ENCODE measurements around the gene GLRX. TPM values are rescaled to one million over a fixed set of nuclear protein-coding genes. Genes with fewer than 3 reads are reported as not detected.

The GLRX gene
- total RNA-seq, 1 experiment from 2014 or later = 27.3 TPM

- TF ChIP-seq CTCF (conservative IDR thresholded peaks at IDR 0.05; ENCODE audit: low read depth, low read length) (no peak), EZH2 (IDR thresholded peaks at IDR 0.05; ENCODE audit: borderline replicate concordance, low read depth, low read length, poor library complexity, severe bottlenecking) (no peak)
Measured at GRCh38 chr5:95868136-95868535, 45.6 kb upstream of the GLRX start.

GRCh38 chr5:95866435-95867040, 44.0 kb upstream of the GLRX start:
- POLR2A ChIA-PET (ENCODE audit: low non-redundant PET) = no interaction called here
- CTCF ChIA-PET = no interaction called here
- H3K27me3 ChIP-seq (replicated peaks; ENCODE audit: insufficient read depth, low read depth, low read length, poor library complexity) = no peaks in the 10 kb centered on the region
- H3K4me3 ChIP-seq (ENCODE audit: low read depth, low read length, poor library complexity, severe bottlenecking) = no peak overlapping the region
- peaks cover 16% of the 10 kb centered on the region for H3K4me1 ChIP-seq (ENCODE audit: insufficient read depth, low read length, poor library complexity, severe bottlenecking)
- DNase-seq (ENCODE audit: low spot score) = no peak
- H3K27ac ChIP-seq (ENCODE audit: low read depth, low read length, poor library complexity, severe bottlenecking) = no peak overlapping the region
- no peak for TF ChIP-seq CTCF (conservative IDR thresholded peaks at IDR 0.05; ENCODE audit: low read depth, low read length)
- TF ChIP-seq EZH2 (IDR thresholded peaks at IDR 0.05; ENCODE audit: borderline replicate concordance, low read depth, low read length, poor library complexity, severe bottlenecking) = no peak
- BruUV-seq (replicated peaks) = no TSS peak
- no peaks in the 10 kb centered on the region for H3K36me3 ChIP-seq (ENCODE audit: insufficient read depth, low read length, poor library complexity, severe bottlenecking)
- H3K9me3 ChIP-seq (ENCODE audit: low read depth, low read length, poor library complexity, severe bottlenecking) = no peaks in the 10 kb centered on the region
- intact Hi-C loops (cut with micrococcal nuclease; ENCODE audit: unreplicated experiment) = no loop called here

More at GRCh38 chr5:95868136-95868535, 45.6 kb upstream of the GLRX start:
- DNase-seq (ENCODE audit: low spot score) = no peak
- POLR2A ChIA-PET (ENCODE audit: low non-redundant PET) = no interaction called here
- Histone ChIP-seq H3K36me3 (ENCODE audit: insufficient read depth, low read length, poor library complexity, severe bottlenecking) (no peaks in the 10 kb centered on the region), H3K27me3 (replicated peaks; ENCODE audit: insufficient read depth, low read depth, low read length, poor library complexity) (no peaks in the 10 kb centered on the region), H3K4me1 (ENCODE audit: insufficient read depth, low read length, poor library complexity, severe bottlenecking) (peaks cover 8% of the 10 kb centered on the region), H3K9me3 (ENCODE audit: low read depth, low read length, poor library complexity, severe bottlenecking) (no peaks in the 10 kb centered on the region), H3K27ac (ENCODE audit: low read depth, low read length, poor library complexity, severe bottlenecking) (no peak overlapping the region), H3K4me3 (ENCODE audit: low read depth, low read length, poor library complexity, severe bottlenecking) (no peak overlapping the region)
- intact Hi-C loops (cut with micrococcal nuclease; ENCODE audit: unreplicated experiment) = no loop called here
- no TSS peak for BruUV-seq (replicated peaks)
- CTCF ChIA-PET = no interaction called here

GRCh38 chr5:95864944-95865504, 42.5 kb upstream of the GLRX start:
- no peak for DNase-seq (ENCODE audit: low spot score)

More at GRCh38 chr5:95864944-95865504, 42.5 kb upstream of the GLRX start:
- TF ChIP-seq EZH2 (IDR thresholded peaks at IDR 0.05; ENCODE audit: borderline replicate concordance, low read depth, low read length, poor library complexity, severe bottlenecking) = no peak
- H3K9me3 ChIP-seq (ENCODE audit: low read depth, low read length, poor library complexity, severe bottlenecking) = no peaks in the 10 kb centered on the region
- ChIA-PET CTCF (no interaction called here), POLR2A (ENCODE audit: low non-redundant PET) (no interaction called here)
- no peak overlapping the region for H3K27ac ChIP-seq (ENCODE audit: low read depth, low read length, poor library complexity, severe bottlenecking)
- intact Hi-C loops (cut with micrococcal nuclease; ENCODE audit: unreplicated experiment) = loop anchor here (5.0 kb wide), 1 partner anchor 97 kb away; the partner anchor contains the start of gene ELL2
- H3K27me3 ChIP-seq (replicated peaks; ENCODE audit: insufficient read depth, low read depth, low read length, poor library complexity) = no peaks in the 10 kb centered on the region
- no TSS peak for BruUV-seq (replicated peaks)
- H3K4me3 ChIP-seq (ENCODE audit: low read depth, low read length, poor library complexity, severe bottlenecking) = no peak overlapping the region
- H3K36me3 ChIP-seq (ENCODE audit: insufficient read depth, low read length, poor library complexity, severe bottlenecking) = no peaks in the 10 kb centered on the region
- peaks cover 18% of the 10 kb centered on the region for H3K4me1 ChIP-seq (ENCODE audit: insufficient read depth, low read length, poor library complexity, severe bottlenecking)

Measured in A673 (cell line).